M059J (cell line): ENCODE measurements around the gene SLC5A5. TPM values are rescaled to one million over a fixed set of nuclear protein-coding genes. Genes with fewer than 3 reads are reported as not detected.

Source experiments
- DNase-seq: peaks from one replicate; pipeline ENCODE4 v3.0.0-alpha.2; 2012; ENCODE audit warnings: low read depth
- total RNA-seq: library from RNA; depleted of rRNA; stranded (reverse); fragments of >200 nt; shearing (Covaris generic); gene quantifications from 2 replicates; pipeline ENCODE4 v1.2.3, GENCODE V29; 2014

The SLC5A5 gene
- total RNA-seq, 1 experiment from 2014 or later = not detected

DNA sequence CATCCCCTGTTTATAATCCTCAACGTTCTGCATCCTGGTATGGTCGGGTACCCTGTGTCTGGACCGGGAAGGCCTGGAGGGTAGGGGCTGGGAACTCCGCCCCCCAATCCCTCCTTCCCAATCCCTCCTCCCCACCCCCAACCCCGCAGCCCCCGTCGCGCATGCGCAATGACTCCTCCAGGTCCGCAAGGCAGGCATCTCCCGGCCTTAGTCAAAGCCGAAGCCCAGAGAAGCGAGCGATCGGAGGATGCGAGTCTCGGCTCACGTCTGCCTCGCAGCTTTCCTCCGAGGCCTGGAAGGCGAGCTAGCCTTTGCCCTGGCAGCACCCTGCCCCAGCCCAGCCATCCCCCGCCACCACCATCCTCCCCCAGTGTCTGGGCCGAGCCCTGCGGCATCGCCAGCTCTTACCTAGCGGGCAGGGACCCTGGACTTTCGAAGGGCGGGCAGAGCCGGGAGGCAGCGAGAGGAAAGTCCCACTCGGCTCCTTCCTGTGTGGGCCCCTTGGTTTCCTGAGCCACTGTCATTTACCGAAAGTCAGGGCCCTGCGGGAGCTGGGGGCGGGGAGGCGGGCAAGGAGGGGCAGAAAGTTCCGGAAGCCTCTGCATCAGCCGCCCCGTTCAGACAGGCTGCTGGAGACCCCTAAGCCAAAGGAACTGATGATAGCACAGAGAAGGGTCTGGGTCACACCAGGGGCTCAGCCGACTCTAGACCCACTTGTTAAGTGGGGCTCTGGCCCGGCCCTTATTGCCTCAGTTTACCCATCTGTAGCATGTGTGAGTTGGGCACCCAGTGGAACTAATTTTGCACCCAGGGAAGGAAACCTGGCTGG, 24.0 kb upstream of the SLC5A5 start, which contains the start of gene JAK3:
TSS of gene JAK3 (minus strand) at position 445 of the 829 bp plus-strand sequence. CDS start 3,565 bp downstream, outside the sequence.
- DNase-seq = no peak

DNA sequence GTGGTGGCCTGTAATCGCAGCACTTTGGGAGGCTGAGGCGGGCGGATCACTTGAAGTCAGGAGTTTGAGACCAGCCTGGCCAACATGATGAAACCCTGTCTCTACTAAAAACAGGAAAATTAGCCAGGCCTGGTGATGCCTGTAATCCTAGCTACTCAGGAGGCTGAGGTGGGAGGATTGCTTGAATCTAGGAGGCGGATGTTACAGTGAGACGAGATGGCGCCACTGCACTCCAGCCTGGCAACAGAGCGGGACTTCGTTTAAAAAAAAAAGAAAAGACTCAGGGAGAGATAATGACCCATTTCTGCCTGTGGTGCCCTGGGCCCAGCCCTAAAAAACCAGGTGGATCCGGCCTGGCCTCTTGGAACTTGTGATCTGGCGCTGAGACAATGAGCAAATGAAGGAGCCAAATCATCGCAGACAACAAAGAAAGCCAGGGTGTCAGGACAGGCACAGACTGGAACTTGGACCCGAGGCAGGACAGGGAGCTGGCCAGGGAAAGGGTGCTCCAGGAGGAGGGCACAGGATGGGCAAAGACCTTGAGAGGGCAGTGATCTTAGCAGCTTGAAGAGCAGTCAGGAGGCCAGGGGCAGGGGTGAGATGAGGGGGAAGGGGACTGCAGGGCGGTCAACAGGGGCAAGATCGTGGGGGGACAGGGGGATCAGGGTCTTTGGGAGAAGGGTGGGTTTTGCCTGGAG, 23.0 kb upstream of the SLC5A5 start:
- no peak for DNase-seq

DNA sequence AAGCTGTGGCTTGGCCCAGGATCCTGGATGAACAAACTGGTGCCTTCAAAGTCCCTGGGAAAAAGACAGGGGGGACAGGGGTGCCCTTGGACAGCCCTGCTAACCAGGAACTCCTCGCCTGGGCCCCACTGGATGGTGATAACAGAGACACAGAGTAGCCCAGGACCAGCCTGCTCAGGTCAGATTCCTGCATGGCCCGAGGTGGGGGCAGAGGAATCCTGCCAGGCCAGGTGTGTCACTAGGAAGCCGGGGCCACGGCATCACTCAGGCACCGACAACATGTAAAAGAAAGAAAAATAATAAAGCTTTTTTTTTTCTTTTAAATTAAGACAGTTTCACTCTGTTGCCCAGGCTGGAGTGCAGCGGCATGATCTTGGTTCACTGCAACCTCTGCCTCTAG, 17.7 kb upstream of the SLC5A5 start:
- no peak for DNase-seq

DNA sequence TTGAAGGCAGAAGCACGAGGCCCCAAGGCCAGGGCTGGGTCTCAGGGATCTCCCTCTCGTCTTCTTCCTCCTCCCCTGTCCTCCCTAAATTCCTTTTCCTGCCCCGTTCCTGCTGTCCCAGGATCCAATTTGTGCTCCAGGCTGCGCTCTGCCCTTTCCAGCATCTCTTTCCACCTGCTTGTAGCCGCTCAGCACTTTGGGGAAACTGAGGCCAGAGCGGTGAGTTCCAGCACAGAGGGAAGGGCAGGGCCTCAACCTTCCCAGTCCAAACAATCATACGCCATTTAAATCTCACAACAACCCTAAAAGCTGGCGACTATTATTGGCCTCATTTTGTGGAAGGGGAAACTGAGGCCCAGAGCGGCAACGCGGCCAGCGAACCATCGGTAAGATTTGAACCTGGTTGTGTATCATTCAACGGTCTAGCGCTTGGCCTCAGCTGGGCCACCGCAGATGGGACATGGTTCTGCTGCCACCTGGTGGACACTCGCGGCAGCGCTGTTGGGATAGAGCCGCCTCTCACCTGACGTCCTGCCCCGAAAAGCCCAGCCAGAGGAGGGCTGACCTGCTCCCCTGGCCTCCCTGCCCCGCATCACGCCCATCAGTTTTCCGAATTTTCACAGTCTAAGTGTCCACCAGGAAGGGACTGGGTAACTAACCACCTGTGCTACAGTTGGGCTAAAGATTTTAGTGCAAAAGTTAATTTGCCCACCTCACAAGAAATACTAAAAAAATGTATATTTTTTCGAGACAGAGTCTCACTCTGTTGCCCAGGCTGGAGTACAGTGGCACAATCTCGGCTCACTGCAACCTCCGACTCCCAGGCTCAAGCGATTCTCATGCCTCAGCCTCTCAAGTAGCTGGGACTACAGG, 16.2 kb upstream of the SLC5A5 start:
- peak; percentile 69 for DNase-seq

DNA sequence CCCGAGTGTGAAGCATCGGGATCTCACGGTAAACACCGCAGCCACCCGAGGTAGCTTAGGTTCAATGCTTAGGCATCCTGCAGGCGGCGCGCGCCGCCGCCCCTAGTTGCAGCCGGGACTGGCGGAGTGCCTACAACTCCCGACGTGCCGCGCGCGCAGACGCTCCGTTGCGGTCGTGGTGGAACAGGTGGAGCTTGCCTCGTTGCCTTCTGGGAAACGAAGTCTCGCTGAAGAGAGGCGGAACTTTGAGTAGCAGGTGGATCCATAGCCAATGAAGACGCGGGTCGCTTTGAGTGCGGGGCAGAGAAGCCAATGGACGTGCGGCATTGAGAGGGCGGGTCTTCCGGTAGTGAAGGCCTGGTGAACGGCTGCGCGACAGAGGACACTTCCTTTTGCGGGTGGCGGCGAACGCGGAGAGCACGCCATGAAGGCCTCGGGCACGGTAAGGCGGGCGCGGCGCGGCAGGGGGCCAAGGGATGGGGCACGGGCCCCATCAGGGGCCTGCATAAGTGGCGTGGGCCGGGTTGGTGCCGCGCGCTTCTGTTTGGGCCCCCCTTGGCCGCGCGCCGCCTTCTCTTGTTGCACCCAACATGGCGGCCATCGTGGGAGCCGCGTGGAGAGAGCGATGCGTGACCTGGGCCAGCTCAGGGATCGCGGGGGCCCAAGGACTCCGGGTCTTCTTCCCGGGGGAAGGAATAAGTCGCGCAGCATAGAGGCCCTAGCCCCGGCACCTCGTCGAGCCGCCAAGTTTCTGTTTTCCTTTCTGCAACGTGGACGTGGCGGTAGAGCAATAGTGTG, 12.0 kb upstream of the SLC5A5 start, which contains the start of gene RPL18A:
TSS of gene RPL18A (plus strand) at position 378 of the 798 bp plus-strand sequence. CDS start at position 425, 47 bp downstream.
- peak; percentile 100 for DNase-seq

DNA sequence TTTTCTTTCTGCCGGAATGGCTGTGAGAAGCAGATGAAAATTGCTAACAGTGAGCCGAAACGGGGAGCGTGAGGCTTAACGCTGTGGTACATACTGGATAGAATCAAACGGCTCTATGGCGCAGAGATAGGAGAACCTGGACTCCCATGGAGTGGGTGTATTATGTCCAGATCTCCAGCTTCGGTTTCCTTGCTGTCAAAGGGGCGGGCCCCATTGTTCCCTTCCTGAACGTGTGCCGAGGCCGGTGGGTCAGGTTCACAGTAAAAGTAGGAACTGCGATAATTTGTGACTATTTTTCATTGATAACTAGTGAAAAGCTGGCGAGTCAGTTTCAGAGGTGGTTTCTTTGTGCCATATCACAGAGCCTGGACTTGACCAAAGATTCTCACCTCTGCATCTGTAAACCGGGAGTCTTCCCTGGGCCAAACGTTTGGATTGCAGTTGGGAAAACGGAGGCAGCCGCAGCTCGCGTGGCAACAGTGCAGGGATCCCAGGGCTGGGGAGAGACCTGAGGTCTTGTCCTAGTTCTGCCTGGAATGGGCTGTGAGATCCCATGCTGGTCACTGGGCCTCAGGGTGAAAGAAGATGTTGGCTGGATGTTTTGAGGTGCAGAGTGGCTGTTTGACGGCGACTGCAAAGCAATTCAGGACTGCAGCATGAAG, 11.3 kb upstream of the SLC5A5 start:
- DNase-seq = no peak

DNA sequence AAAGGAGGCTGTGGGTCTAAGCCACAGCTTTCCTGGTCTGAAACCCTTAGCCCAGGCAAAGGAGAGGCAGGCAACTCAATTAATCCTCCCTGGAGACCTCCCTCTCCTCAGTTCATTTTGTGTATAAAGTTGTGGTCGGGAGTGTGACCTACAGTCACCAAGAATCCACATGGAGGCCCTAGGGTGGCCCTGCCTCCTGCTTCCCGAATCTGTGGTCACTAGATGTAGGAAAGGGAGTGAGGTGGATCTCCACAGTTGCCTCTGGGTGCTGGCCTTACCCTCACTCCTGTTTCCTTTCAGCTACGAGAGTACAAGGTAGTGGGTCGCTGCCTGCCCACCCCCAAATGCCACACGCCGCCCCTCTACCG, 10.8 kb upstream of the SLC5A5 start:
- no peak for DNase-seq

DNA sequence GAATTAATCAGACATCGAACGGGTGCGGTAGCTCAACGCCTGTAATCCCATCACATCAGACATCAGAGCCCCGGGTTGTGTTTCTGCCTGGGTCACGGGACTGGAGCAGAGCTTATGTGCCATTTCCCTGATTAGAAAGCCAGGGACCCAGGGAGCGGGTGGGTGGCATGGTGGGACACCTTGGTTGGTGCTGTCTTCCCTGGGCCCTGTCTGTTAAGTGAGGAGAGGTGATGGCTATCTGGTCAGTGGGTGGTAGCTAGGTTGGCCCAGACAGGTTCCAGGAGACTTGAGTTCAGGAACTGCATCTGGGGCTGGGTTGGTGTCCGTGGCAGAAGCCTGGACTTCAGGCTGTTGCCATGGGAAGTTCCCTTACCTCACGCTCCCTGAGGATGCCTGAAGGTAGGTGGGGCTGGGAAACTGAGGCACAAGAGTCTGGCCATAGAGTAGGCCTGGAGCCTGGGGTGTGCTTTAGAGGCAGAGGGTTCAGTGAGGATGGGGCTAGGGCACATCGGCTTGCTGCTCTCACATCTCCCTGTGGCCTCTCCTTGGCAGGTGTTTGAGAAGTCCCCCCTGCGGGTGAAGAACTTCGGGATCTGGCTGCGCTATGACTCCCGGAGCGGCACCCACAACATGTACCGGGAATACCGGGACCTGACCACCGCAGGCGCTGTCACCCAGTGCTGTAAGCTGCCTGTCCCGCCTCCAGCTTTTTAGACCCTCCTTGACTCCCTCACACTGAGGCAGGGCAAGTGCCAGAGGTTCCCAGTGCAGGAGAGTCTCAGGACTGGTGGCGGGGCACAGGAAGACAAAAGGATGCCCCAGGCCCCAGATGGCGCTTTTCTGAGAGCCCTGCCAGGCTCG, 10.0 kb upstream of the SLC5A5 start:
- no peak for DNase-seq

DNA sequence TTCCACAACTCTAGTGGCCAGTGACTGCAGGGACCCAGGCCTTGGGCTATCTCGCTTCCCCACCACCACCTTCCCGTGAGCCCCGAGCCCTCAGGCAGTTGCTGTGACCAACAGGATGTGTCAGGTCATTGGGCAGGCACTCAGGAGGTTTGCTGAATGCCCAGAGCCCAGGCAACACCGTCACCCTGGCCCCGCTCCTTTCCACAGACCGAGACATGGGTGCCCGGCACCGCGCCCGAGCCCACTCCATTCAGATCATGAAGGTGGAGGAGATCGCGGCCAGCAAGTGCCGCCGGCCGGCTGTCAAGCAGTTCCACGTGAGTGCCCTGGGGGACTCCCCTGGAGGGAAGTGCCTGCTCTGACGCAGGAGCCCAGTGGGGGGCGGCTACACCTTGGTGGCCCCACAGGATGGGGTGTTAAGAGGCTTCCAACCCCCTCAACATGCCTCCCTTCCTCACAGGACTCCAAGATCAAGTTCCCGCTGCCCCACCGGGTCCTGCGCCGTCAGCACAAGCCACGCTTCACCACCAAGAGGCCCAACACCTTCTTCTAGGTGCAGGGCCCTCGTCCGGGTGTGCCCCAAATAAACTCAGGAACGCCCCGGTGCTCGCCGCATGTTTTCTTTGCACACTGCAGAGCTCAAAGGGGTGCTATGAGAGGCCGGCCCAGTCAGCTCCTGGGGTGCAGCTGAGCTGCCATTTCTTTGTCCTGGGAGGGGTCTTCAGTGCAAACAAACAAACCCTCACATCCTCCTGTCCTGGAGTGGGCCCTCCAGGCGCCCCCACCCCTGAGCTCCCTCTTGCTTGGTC, 8.8 kb upstream of the SLC5A5 start:
- no peak for DNase-seq

DNA sequence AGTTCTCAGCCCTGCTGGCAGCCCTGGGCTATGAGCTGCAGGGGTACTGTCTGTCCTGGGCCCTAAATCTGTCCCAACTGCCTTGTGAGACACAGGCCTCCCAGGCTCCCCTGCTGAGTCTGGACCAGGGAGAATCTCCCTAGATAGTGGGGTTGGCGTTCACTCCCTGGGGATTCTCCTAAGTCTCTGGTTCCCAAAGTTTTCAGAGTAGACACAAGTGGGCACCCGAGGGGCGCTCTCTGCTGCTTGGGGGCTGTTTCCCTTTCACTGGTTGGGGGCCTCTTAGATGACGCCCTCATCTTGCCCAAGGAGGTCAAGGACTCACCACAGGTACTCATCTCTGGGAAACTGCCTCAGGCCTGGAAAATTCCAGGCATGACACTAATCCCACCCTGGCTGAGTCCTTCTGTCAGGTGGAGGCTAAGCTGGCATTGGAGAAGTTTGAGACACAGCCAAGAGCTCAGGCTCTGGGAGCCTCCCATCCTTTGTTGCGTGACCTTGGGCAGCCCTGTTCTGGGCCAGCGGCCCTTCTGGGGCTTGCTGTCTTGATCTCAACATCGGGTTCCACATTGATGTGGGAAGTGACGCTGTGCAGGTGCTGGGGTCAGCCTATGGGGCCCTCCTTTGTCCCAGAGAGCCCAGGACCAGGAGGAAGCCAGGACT, 8.1 kb upstream of the SLC5A5 start:
- peak; percentile 64 for DNase-seq

DNA sequence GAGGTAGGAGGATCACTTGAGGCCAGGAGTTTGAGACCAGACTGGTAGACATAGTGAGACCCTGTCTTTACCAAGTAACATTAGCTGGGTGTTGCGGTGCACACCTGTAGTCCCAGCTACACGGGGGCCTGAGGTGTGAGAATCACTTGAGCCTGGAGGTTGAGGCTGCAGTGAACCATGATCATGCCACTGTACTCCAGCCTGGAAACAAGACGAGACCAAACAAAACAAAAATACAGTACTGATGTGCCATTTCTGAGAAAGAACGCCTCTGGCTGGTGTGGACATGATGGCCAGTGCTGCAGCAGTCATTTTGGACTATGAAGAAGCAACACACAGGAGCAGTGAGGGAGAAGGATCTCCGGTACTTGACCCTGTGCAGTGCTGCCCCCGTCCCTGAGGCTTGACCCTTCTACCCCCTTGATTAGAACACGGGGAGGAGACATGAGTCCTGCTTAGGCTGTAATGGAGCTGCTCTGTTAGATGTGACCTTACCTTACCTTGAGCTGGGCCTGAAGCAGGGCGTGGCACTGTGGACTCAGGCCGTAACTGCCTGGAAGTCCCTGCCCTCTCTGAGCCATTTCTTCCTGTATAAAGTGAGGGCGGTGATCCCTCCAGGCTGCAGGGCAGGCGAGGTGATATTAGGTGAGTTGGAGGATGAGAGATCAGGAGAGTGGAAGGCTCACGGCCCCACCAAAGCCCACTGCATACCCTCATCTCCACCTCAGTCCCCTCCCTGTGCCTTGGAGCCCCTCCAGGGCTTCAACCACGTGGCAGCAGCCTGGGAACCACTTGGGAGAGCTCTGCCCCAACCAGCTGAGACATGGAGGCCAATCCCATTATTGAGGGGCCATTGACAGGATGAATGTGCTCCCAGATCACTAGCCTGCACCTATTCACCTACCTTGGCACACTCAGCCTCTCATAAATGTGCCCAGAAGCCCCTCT, 6.1 kb upstream of the SLC5A5 start:
- DNase-seq = no peak

DNA sequence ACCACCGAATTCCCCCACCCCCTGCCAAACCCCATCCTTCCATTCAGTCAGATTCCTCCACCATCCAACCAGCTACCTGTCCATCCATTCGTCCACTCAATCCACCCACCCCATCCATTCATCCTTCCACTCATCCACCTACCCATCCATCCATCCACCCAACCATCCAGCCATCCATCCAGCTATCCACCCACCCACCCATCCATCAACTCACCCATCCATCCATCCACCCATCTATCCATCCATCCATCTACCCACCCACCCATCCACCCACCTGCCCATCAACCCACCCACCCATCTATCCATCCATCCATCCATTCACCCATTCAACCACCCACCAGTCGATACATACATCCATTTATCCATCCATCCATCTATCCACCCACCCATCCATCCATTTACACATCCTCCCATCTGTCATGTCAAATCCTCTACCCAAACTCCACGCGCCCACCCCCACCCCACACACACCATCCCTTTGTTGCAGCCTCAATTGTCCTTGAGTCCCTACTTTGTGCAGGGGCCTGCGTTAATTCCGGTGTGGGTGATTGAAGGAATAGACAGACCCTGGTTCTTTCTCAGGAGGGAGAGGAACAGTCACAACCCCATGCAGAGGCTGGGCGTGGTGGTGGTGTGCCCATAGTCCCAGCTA, 5.3 kb upstream of the SLC5A5 start:
- DNase-seq = no peak

DNA sequence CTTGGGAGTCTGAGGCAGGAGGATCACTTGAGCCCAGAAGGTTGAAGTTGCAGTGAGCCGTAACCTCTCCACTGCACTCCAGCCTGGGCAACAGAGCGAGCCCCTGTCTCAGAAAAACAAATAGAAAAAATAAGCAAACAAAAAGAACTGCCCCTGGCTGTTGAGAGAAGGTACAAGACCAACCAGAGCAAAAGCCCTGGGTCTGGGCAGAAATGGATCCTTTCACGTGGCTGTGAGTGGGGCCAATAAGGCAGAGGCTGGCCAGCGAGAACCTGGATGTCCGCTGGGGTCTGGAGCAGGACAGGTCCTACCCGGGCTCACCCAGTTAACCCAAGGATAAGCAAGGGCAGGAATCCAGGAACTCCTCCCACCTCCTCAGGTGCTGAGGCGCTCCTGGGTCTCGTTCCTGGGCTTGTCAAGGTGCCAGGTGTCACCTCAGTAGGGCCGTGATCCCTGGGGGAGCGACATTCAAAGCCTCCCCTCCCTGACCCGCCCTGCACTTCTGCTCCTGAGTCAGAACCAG, 4.7 kb upstream of the SLC5A5 start:
- no peak for DNase-seq

DNA sequence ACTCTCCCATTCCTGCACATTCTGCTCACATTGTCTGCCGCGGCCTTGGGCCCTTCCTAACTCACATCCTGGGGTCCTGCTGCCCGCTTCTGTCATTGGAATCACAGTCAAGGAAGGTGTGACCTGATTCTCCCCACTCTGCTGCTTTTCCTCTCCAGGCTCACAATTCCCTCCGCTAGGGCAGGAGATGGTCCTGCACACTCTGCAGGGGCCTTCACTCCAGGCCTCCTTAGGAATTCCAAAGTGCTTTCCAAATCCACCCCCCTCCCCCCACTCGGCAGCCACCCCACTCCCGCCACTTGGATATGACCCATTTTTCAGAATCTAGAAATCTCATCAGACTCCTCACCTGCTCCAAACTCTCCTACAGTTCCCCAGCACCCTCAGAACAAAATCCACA, 3.1 kb upstream of the SLC5A5 start:
- DNase-seq = no peak

DNA sequence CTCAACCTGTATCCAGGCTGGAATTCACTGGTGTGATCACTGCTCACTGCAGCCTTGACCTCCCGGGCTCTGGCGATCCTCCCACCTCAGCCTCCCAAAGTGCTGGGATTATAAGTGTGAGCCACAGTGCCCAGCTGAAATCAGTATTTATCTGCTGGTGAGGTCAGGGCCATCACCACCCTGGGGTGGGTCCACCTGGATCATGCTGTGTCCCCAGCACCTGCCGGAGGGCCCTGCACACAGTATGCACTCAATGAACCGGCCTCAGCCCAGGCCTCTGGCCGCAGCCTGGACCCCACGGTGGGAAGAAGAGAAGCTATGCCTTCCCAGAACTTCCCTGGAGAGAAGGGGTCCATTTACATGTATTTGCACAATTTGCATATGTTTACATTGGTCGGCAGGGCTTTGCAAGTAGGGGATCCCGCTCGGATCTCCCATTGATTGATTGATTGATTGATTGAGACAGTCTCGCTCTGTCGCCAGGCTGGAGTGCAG, 2.6 kb upstream of the SLC5A5 start:
- no peak for DNase-seq
